Measurements from ENCODE around the gene POFUT2.

Gene POFUT2

GRCh38 chr21:45260191-45260825, 27.4 kb downstream of the POFUT2 start:
- no peak for DNase-seq

GRCh38 chr21:45259206-45259840, 28.4 kb downstream of the POFUT2 start:
- no peak for DNase-seq

GRCh38 chr21:45258466-45258865, 29.2 kb downstream of the POFUT2 start:
- DNase-seq: no peak

GRCh38 chr21:45257673-45258341, 29.9 kb downstream of the POFUT2 start:
- DNase-seq: no peak

DNA sequence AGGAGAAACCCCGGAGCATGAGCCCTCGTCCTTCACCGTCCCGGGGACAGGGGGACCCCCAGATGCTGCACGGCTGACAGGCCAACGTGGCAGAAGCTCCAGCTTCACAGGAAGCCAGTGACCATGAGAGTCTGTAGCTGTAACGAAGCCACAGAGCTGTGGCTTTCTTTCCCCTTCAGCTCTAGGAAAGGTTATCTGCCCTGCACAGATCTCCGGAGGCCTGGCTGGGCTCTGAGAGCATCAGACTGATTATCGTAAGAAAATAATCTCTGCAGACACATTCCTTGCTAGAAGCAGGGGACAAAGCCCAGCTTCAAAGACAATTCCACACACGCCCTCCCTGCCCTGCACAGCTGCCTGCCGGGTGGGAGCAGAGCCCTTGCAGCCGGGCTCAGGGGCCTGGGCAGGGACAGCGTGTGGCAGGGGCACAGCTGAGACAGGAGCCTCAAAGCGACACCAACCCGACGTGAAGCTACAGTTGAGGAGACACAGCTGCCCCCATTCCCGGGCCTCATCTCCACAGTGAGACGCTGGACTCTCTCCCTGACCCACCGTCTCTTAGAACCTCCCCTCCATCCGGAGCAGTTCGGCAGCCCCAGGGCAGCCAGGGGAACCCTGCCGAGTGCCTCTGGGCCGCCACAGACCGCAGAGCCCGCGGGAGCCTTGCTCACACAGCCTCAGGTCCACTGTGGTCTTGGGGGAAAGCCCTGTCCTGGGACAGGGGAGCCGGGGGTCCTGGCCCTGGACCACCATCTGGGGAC, 30.6 kb downstream of the POFUT2 start:
- DNase-seq: peak; percentile 14

- no peak for DNase-seq
These were observed 31.4 kb downstream of the POFUT2 start for GRCh38 chr21:45256021-45256911.

DNA sequence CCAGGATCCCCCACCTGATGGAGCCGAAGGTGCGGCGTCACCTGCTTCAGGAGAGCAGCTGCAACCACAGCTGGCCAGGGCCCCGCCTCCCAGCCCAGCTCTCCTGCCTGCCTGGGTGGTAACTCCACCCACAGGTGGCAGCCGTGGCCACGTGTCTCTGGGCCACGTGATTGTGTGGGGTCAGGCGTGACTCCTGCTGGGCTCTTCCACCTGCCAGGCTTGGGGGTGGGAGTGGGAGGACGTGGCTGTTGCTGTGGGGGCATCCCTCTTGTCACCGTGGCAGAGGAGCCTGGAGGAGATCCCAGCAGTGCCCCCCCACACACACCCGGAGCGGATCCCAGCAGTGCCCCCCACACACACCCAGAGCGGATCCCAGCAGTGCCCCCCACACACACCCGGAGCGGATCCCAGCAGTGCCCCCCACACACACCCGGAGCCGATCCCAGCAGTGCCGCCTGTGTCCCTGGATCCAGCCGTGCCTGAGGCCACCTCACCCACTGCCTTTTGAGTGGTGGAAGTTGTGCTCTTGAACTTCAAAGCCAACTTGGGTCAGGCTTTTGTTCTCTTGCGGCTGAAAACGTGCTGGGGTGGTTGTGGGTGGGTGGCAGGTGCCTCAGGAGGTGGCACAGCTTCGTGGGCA, 32.2 kb downstream of the POFUT2 start:
- peak; percentile 53 for DNase-seq

GRCh38 chr21:45254460-45254930, 33.2 kb downstream of the POFUT2 start:
- DNase-seq: no peak

DNA sequence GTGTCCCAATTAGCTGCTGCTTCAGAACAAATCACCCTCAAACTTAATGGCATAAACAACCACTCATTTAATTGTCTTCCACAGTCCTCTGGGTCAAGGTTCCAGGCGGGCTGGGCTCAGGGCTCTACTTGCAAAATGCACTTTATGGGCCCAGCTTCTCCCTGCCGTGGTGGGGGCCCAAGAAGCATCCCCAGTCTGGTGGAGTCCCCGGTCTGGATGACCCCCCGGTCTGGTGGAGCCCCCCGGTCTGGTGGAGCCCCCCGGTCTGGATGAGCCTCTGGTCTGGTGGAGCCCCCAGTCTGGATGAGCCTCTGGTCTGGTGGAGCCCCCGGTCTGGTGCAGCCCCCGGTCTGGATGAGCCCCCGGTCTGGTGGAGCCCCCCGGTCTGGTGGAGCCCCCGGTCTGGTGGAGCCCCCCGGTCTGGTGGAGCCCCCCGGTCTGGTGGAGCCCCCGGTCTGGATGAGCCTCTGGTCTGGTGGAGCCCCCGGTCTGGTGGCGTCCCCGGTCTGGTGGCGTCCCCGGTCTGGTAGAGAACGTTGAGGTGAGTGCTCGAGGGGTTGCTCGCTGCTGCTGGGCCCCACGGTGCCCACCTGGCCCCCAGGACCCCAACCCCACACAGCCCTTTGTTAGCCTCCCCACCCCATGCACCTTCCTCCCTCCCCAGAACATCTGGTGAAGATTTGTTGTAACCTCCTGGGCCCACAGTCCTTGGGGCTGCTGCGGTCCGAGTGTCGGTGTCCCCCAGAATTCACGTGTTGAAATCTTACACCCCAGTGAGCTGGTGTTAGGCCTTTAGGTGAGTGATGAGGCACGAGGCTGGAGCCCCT, 33.8 kb downstream of the POFUT2 start:
- no peak for DNase-seq

DNA sequence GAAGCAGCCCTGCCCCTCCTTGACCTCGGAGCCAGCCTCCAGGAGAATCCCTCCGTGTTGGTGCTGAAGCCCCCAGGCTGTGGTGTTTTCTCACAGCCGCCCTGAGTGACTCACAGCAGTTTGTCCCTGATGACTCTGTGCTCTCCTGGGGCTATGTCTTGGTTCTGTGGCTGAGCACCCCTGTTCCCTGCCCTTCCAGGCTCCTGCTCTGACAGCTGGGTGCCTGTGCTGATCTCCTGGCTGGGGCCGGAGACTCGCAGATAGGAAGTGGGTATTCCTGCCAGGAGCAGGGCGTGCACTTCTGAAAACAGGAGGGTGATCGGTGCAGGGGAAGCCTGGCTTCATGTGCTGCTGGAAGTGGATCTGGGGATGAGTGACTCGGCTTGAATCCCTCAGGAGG, 34.5 kb downstream of the POFUT2 start:
- DNase-seq: no peak

GRCh38 chr21:45252448-45252925, 35.2 kb downstream of the POFUT2 start:
- DNase-seq: no peak

- DNase-seq: no peak
These were observed 35.9 kb downstream of the POFUT2 start for GRCh38 chr21:45251635-45252447.

DNA sequence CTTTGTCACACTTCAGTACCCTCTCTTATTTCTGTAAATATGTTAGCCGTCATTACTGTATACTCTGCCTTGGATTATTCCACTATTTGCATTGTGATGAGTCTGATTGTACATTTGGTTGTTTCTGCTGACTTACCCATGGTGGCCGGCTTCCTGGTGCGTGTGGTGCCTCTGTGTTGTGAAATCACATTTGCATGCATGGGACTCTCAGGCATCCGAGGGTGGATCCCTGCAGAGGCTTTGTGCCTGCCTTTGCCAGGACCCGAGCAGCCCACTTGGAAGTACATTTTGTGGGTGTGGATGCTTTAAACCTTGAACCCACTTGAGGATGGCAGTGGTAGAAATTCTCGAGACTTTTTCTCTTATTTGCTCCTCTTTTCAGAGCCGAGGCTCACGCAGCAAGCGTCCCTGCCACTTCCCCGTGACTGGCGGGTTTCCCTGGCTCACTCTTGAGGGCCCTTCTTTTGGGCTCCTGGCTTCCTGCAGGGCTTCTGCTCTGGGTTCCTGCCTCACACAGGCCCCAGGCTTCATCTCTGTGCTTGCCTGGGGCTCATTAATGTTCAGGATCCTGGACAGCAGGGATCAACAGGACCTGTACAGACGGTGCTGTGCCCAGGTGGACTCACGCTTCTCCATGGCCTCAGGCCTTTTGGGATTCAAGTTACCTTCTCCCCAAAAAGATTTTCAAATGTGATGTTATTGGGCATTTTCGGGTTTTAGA, 36.6 kb downstream of the POFUT2 start:
- no peak for DNase-seq

- DNase-seq: no peak
These were observed 37.4 kb downstream of the POFUT2 start for GRCh38 chr21:45250272-45250671.

DNA sequence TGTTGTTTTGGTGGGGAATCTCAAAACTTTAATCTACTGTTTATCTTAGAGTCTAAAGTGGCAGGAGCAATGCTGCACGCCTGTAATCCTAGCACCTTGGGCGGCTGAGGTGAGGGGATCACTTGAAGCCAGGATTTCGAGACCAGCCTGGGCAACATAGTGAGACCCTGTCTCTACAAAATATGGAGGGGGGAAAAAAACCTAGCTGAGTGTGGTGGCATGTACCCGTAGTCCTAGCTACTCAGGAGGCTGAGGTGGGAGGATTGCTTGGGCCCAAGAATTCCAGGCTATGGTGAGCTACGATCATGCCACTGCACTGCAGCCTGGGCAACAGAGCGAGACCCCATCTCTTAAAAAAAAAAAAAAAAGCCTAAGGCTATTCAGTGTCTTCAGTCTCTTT, 38.1 kb downstream of the POFUT2 start:
- no peak for DNase-seq

DNA sequence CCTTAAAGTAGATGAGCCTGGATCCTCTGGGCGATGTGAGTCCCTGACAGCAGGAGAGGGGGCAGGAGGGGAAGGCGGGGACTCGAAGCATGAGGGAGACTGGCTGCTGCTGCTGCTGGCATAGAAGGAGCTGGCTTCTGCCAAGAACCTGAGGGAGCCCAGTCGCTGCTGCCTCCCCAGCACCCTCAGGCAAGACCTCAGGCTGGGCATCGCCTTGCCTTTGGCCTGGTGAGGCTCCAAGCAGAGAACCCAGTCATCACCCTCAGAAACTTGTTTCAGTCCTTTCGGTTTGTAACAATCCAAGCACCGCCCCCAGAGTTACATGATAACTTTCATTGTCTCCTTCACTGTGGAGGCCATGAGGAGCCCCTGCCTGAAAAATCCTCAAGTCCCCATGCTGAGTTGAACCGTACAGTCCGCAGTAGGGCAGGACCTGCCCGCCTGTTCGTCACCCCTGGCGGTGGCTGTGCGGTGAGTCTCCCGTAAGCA, 38.8 kb downstream of the POFUT2 start:
- DNase-seq: no peak

DNA sequence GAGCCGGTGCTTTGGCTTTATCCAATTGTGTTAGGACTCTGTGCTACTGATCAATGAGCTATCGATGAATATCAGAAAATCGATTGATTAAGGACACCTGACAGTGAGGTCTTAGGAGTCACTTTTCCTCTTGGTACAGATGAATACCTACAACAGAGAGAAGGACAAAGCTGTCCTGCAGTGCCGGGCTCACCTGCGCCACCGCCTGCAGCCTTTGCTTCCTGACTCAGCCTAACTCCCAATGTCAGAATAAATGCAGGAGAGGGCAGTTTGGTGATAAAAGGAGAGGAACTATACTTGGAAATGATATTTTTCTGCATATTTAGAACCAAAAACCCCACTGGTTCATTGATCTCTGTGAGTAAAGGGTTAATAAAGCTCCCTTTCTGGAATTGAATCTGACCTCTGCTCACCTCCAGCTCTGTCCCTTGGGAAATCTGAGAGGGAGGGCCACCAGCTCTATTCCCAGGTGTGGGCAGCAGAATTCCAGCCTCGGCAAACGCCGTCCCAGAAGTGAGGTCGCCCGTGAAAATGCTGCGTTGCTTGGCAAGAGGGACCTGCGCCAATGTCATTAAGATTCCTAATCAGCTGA, 39.3 kb downstream of the POFUT2 start:
- DNase-seq: no peak
